ENCODE results near the gene POLDIP3.
"Not testable (repeated sequence)": the region's sequence is repeated elsewhere in the genome, so short reads cannot be mapped to it uniquely, and the experiment has no call there.

Gene POLDIP3

DNA sequence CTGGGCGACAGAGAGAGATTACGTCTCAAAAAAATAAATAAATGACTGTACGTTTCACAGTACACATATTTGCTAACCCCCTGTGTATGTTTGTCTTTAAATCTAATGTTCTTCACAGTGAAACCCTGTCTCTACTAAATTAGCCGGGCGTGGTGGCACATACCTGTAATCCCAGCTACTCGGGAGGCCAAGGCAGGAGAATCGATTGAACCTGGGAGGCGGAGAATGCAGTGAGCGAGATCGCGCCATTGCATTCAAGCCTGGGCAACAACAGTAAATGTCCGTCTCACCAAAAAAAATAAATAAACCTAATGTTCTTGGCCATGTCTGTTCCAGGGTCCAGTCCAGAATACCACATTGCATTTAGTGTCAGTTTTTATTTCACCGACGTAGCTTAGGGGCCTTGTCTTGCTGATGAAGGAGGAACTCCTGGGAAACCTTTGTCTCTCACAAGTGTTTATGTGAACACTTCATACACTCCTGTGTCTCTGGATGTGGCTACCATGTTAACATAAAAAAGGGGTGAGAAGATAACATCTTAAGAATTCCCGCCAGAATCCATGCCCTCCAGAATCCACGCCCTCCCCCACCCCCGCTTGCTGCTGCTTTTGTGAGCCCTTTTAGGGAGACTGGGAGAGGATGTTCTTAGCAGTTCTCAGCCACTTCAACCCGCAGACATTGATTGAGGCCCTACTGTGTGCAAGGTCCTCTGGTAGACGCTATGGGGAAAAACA lies 65.9 kb downstream of the POLDIP3 start:
- TF ChIP-seq, protein P1, sequence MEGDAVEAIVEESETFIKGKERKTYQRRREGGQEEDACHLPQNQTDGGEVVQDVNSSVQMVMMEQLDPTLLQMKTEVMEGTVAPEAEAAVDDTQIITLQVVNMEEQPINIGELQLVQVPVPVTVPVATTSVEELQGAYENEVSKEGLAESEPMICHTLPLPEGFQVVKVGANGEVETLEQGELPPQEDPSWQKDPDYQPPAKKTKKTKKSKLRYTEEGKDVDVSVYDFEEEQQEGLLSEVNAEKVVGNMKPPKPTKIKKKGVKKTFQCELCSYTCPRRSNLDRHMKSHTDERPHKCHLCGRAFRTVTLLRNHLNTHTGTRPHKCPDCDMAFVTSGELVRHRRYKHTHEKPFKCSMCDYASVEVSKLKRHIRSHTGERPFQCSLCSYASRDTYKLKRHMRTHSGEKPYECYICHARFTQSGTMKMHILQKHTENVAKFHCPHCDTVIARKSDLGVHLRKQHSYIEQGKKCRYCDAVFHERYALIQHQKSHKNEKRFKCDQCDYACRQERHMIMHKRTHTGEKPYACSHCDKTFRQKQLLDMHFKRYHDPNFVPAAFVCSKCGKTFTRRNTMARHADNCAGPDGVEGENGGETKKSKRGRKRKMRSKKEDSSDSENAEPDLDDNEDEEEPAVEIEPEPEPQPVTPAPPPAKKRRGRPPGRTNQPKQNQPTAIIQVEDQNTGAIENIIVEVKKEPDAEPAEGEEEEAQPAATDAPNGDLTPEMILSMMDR (IDR thresholded peaks at IDR 0.05; ENCODE audit: low read depth, low read length), result no peak

DNA sequence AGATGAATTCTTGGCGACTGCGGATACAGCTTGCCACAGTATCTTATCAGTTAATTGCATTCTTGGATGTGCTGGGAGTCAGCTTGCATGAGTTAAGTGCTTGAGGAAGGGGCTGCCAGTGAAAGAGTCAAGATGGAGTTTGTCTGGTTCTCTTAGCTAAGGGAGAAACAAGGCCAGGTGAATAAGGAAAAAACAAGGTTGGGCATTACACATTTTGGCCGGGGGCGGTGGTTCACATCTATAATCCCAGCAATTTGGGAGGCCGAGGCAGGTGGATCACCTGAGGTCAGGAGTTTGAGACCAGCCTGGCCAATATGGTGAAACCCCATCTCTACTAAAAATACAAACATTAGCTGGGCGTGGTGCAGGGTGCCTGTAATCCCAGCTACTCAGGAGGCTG lies 66.6 kb downstream of the POLDIP3 start:
- H3K4me3 ChIP-seq (ENCODE audit: low read depth, low read length), result not testable (repeated sequence)

More for the DNA sequence above, 65.9 kb downstream of the POLDIP3 start:
- H3K4me3 ChIP-seq (ENCODE audit: low read depth, low read length), result no peak overlapping the region

DNA sequence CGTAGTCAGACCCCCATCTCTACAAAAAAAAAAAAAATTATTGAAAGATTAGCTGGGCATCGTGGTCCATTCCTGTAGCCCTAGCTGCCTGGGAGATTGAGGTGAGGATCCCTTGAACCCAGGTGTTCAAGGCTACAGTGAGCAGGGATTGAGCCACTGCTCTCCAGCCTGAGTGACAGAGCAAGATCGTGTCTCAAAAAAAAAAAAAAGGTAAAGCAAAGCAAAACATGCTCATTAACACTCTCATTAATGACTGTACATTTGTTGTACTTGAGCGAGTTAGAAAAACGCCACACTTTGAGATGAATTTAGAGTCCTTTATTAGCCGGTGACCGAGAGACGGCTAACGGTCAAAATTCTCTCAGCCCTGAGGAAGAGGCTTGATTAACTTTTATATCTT lies 67.1 kb downstream of the POLDIP3 start:
- TF ChIP-seq, protein P1 (IDR thresholded peaks at IDR 0.05; ENCODE audit: low read depth, low read length), result no peak
- H3K4me3 ChIP-seq (ENCODE audit: low read depth, low read length), result no peak overlapping the region

DNA sequence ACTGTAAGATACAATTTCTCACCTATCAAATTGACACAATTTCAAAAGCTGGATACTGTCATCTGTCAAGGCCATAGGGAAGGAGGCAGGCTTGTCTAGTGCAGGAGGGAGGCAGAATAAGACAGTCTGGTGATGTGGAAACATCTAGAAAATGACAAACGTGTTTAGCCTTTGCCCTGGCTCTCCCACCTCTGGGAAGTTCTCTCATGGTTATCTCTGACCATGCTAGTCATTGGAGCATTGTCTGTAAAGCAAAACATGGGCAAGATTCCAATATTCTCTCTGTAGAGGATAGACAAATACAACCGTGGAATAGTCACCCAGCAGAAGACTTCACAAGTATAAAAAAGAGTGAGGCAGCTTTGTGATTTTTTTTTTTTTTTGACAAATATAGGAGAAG lies 70.0 kb downstream of the POLDIP3 start:
- no peak overlapping the region for H3K4me3 ChIP-seq (ENCODE audit: low read depth, low read length)
- TF ChIP-seq, protein P1 (IDR thresholded peaks at IDR 0.05; ENCODE audit: low read depth, low read length), result no peak

DNA sequence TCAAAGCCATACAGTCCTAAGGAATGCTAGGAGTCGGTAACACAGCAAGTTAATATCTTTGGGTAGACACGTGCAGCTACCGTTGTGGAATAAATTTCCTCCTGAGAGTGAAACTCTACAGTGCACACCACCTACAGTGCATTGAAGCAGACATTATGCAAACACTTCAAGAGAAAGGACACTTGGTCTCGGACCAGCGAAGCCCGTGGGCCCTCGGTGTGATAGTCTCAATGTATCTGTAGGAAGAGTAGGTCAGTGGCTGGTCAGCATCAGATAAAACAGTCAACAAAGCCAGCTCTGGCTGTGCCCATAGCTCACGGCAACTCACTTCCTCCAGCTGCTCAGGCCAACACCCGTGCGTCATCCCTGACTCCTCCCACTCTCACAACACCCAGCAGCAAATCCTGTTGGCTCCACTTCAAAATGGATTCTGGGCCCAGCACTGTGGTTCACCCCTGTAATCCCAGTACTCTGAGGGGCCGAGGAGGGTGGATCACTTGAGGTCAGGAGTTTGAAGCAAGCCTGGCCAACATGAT lies 75.4 kb downstream of the POLDIP3 start:
- H3K4me3 ChIP-seq (ENCODE audit: low read depth, low read length), result not testable (repeated sequence)

DNA sequence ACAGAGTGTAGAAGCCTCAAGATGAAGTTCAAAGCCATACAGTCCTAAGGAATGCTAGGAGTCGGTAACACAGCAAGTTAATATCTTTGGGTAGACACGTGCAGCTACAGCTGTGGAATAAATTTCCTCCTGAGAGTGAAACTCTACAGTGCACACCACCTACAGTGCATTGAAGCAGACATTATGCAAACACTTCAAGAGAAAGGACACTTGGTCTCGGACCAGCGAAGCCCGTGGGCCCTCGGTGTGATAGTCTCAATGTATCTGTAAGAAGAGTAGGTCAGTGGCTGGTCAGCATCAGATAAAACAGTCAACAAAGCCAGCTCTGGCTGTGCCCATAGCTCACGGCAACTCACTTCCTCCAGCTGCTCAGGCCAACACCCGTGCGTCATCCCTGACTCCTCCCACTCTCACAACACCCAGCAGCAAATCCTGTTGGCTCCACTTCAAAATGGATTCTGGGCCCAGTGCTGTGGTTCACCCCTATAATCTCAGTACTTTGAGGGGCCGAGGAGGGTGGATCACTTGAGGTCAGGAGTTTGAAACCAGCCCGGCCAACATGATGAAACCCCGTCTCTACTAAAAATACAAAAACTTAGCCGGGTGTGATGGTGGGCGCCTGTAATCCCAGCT lies 77.4 kb downstream of the POLDIP3 start:
- H3K4me3 ChIP-seq (ENCODE audit: low read depth, low read length), result not testable (repeated sequence)

DNA sequence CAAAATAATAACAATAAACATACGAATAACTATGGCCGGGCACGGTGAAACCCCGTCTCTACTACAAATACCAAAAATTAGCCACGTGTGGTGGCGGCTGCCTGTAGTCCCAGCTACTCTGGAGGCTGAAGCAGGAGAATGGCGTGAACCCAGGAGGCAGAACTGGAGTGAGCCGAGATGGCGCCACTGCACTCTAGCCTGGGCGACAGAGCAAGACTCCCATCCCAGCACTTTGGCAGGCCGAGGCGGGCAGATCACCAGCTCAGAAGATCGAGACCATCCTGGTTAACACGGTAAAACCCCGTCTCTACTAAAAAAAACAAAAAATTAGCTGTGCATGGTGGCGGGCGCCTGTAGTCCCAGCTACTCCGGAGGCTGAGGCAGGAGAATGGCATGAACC lies 78.0 kb downstream of the POLDIP3 start:
- not testable (repeated sequence) for H3K4me3 ChIP-seq (ENCODE audit: low read depth, low read length)

DNA sequence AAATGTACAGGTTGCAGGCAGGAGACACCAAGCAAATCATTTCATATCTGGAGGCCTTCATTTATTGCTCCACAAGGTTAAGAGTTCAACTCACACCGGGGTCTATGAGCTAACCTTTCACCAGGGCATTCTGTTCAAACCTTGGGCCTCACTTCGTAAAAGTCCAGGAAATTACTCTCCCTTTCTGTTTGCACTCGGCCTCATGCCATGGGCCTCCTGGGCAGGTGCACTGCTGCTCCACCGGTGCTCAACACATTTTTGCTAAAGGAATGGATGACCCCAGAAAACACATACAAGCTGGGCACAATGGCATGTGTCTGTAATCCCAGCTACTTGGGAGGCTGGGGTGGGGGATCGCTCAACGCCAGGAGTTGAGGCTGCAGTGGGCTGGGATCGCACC lies 78.5 kb downstream of the POLDIP3 start:
- TF ChIP-seq, protein P1 (IDR thresholded peaks at IDR 0.05; ENCODE audit: low read depth, low read length), result no peak
- H3K4me3 ChIP-seq (ENCODE audit: low read depth, low read length), result no peak overlapping the region

DNA sequence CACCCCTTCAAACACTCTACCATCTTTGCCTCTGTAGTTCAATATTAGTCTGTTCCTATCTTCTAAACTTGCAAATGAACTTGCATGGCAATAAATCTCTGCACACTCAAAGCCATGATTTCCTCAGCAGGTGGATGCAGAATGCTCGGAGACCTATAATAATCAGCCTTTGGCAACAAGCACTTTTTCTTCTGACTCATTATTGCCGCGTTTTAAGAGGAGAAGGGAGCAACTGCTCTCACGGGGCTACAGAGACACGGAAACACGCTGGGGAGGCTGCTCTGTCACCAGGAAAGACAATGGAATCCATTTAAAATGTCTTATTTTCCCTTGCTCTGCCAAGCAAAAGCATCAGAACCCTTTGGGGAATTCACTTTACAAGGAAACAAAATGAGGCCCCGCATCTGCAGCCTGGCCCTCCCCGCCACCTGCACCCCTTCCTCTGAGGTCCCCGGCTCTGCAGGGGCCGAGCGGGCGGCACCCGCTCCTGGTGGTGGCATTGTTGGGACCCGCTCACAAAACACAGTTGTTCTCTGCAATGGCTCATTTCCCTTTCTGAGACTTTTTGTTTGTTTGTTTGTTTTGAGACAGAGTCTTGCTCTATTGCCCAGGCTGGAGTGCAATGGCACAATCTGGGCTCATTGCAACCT lies 79.5 kb downstream of the POLDIP3 start:
- H3K4me3 ChIP-seq (ENCODE audit: low read depth, low read length), result not testable (repeated sequence)

All from WI38 (cell line).